ENCODE results near the gene CYTH1.

DNA sequence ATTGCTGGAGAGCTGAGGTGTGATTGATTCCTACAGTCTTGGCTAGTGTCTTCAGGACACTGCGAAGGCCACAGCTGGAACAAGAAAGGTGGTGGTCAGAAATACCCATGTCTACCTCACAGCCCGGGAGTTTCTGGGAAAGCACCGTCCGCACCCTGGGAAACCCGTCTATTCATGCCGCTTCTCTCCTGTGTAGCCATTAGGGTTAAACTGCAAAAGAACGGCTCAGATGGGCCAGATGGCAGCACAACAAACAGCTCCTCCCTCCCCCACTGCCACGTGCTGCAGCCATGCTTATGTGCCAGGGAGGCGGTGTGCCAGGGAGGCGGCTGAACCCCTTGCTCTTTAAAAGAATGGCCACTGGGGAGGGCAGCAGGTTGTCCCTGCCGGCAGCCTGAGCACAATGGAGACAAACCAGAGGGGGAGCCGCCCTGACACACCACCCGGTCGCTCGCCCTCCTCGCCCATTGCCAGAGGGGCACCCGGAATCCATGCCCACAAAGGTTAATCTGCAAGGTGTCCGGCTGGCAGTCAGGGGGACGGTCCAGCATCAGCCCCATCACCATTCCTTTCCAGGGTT, 65.2 kb downstream of the CYTH1 start:
- TF ChIP-seq POLR2A (IDR thresholded peaks at IDR 0.05): no peak
- TF ChIP-seq, protein P1, sequence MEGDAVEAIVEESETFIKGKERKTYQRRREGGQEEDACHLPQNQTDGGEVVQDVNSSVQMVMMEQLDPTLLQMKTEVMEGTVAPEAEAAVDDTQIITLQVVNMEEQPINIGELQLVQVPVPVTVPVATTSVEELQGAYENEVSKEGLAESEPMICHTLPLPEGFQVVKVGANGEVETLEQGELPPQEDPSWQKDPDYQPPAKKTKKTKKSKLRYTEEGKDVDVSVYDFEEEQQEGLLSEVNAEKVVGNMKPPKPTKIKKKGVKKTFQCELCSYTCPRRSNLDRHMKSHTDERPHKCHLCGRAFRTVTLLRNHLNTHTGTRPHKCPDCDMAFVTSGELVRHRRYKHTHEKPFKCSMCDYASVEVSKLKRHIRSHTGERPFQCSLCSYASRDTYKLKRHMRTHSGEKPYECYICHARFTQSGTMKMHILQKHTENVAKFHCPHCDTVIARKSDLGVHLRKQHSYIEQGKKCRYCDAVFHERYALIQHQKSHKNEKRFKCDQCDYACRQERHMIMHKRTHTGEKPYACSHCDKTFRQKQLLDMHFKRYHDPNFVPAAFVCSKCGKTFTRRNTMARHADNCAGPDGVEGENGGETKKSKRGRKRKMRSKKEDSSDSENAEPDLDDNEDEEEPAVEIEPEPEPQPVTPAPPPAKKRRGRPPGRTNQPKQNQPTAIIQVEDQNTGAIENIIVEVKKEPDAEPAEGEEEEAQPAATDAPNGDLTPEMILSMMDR (IDR thresholded peaks at IDR 0.05): no peak

All from testis (tissue), 2 donors.